HepG2 (cell line): ENCODE results near the gene MAPK14. TPM values are rescaled to one million over a fixed set of nuclear protein-coding genes. Genes with fewer than 3 reads are reported as not detected.

ENCODE experiments used
- ATAC-seq: fragments of 200-7000 bp; cut with Tn5 transposase; 3 replicates; pipeline ENCODE4 v1.9.1; 2020; ENCODE audit warnings: mild to moderate bottlenecking, moderate library complexity
- BruUV-seq: library from RNA; stranded (reverse); fragments of 400-500 nt; replicated peaks from 2 replicates; lab custom pipeline; 2021; lab: Mats Ljungman, UMichigan
- CTCF ChIA-PET: fragments of 300-600 bp; formaldehyde crosslinking; extraction: SDS; loops from one replicate; lab custom pipeline; 2021; ENCODE audit warnings: low total read pairs, inconsistent platforms, low intra/inter-chr PET ratio; lab: Yijun Ruan, JAX
- POLR2A ChIA-PET: fragments of 350-600 bp; sonication (Branson Sonifier 250); formaldehyde crosslinking; loops from one replicate; lab custom pipeline; 2020; ENCODE audit warnings: antibody characterized with exemption, inconsistent platforms; lab: Yijun Ruan, JAX
- DNase-seq: peaks from one replicate; pipeline ENCODE4 v3.0.0-alpha.2; 2015; ENCODE audit warnings: low spot score
- FAIRE-seq: peaks from 3 replicates; lab custom pipeline; 2011; peaks lifted over from hg19 to GRCh38; lab: Jason Lieb, UNC
- H2AFZ ChIP-seq: one replicate; pipeline ENCODE4 v1.6.1; 2011; ENCODE audit warnings: low read length, inconsistent platforms
- H3K27ac ChIP-seq: fragments of 300-600 bp; 3 replicates; pipeline ENCODE4 v1.8.0; 2011; ENCODE audit warnings: mixed run types, mild to moderate bottlenecking, mixed read lengths, low read length, inconsistent platforms; ENCODE audit not compliant: insufficient read depth; ENCODE audit errors: extremely low read length
- H3K27me3 ChIP-seq, 2 experiments: fragments of 200-600 bp in 1 of 2; 2 replicates in 1 of 2; 3 replicates in 1 of 2; pipeline versions ENCODE4 v1.6.0 to v1.8.0; 2011; ENCODE audit warnings: low read length in 2 of 2, mild to moderate bottlenecking in 2 of 2, moderate library complexity in 2 of 2, inconsistent platforms in 1 of 2; ENCODE audit not compliant: insufficient read depth in 2 of 2, control insufficient read depth in 1 of 2
- H3K36me3 ChIP-seq, 2 experiments: fragments of 200-600 bp in 1 of 2; replicated peaks in 1 of 2; 2 replicates in 1 of 2; 3 replicates in 1 of 2; pipeline versions ENCODE4 v1.5.1 to v1.8.0; 2011; ENCODE audit warnings: low read length in 2 of 2, inconsistent platforms in 1 of 2; ENCODE audit not compliant: insufficient read depth in 2 of 2, control insufficient read depth in 1 of 2
- H3K4me1 ChIP-seq: 2 replicates; pipeline ENCODE4 v1.5.1; 2012; ENCODE audit warnings: low read length, inconsistent platforms; ENCODE audit not compliant: insufficient read depth
- H3K4me2 ChIP-seq: 2 replicates; pipeline ENCODE4 v1.6.0; 2011; ENCODE audit warnings: low read depth, low read length, inconsistent platforms
- H3K4me3 ChIP-seq, 3 experiments: fragments of 200-600 bp in 1 of 3; sonication (generic), shearing (Covaris generic) in 1 of 3; replicated peaks in 1 of 3; 2 replicates each; pipeline ENCODE4 v1.5.1; 2011 to 2016; ENCODE audit warnings: low read length in 3 of 3, inconsistent platforms in 2 of 3, low read depth in 2 of 3, mild to moderate bottlenecking in 2 of 3, control low read depth in 1 of 3, mixed read lengths in 1 of 3; ENCODE audit not compliant: insufficient read depth in 1 of 3
- H3K79me2 ChIP-seq: one replicate; pipeline ENCODE4 v1.6.1; 2011; ENCODE audit warnings: low read length, inconsistent platforms; ENCODE audit not compliant: insufficient read depth
- H3K9ac ChIP-seq: 2 replicates; pipeline ENCODE4 v1.6.0; 2011; ENCODE audit warnings: mild to moderate bottlenecking, low read depth, low read length, inconsistent platforms; ENCODE audit not compliant: insufficient read depth
- H3K9me3 ChIP-seq: 2 replicates; pipeline ENCODE4 v1.5.1; 2012; ENCODE audit warnings: mild to moderate bottlenecking, low read length
- H4K20me1 ChIP-seq: 2 replicates; pipeline ENCODE4 v1.6.0; 2011; ENCODE audit warnings: inconsistent platforms, mild to moderate bottlenecking, low read length, moderate library complexity; ENCODE audit not compliant: insufficient read depth
- GABPB1 ChIP-seq: IDR thresholded peaks from 2 replicates; pipeline ENCODE4 v1.6.1; 2016; ENCODE audit warnings: mild to moderate bottlenecking, missing genetic modification reagents, moderate library complexity, missing compliant biosample characterization
- MXI1 ChIP-seq: IDR thresholded peaks from 3 replicates; pipeline ENCODE4 v1.6.1; 2012; ENCODE audit warnings: low read depth, low read length, inconsistent platforms, borderline replicate concordance
- SAFB2 ChIP-seq: sonication (generic); formaldehyde crosslinking; IDR thresholded peaks from 2 replicates; pipeline ENCODE4 v1.5.1; 2020; ENCODE audit warnings: missing genetic modification reagents, low read depth, mild to moderate bottlenecking, borderline replicate concordance
- SATB2 ChIP-seq: sonication (generic); formaldehyde crosslinking; IDR thresholded peaks from 2 replicates; pipeline ENCODE4 v1.5.0; 2020; ENCODE audit warnings: missing genetic modification reagents
- SOX5 ChIP-seq: IDR thresholded peaks from 2 replicates; pipeline ENCODE4 v1.6.1; 2016; ENCODE audit warnings: borderline replicate concordance
- WIZ ChIP-seq: sonication (generic); formaldehyde crosslinking; IDR thresholded peaks from 2 replicates; pipeline ENCODE4 v1.5.1; 2020; ENCODE audit warnings: mild to moderate bottlenecking, missing genetic modification reagents
- ZNF772 ChIP-seq: sonication (generic); formaldehyde crosslinking; IDR thresholded peaks from 2 replicates; pipeline ENCODE4 v1.5.0; 2020; ENCODE audit warnings: mild to moderate bottlenecking, missing genetic modification reagents
- WGBS: methylation state at CpG from one replicate; pipeline ENCODE4 v1.1.6; 2017; ENCODE audit warnings: low lambda C conversion rate; 5-methylcytosine and 5-hydroxymethylcytosine counted together
- in situ Hi-C: cut with HindIII; loops from 2 replicates; pipeline ENCODE4 v1.10.0; 2017; ENCODE audit warnings: low pct_unique_long_range_greater_than_20kb; ENCODE audit not compliant: extremely low pct_ligation_motif_present
- intact Hi-C: fragments of 100-400 bp; cut with micrococcal nuclease; formaldehyde crosslinking; loops from one replicate; pipeline ENCODE4 v1.10.0; 2022; ENCODE audit not compliant: unreplicated experiment
- polyA plus RNA-seq, 8 experiments: library from polyadenylated mRNA; depleted of rRNA in 3 of 8; stranded (reverse) in 7 of 8; unstranded in 1 of 8; fragments of >200 nt; fragmentation: Illumina TruSeq in 4 of 8; extraction: Trizol in 4 of 8; gene quantifications; 2 replicates each; pipeline versions ENCODE4 v1.2.1 to v1.2.3, GENCODE V29; 2011 to 2016; ENCODE audit warnings: low read depth in 4 of 8, missing spikeins in 1 of 8, mixed read lengths in 1 of 8; ENCODE audit not compliant: insufficient read depth in 1 of 8
- total RNA-seq, 5 experiments: library from RNA; depleted of rRNA; stranded (reverse); fragments of >200 nt; fragmentation: Illumina TruSeq; extraction: Trizol; gene quantifications; 2 replicates each; pipeline ENCODE4 v1.2.3, GENCODE V29; 2016; ENCODE audit warnings: low read depth in 1 of 5
- TF ChIP-seq, protein P1 (sequence below): sonication (generic); formaldehyde crosslinking; IDR thresholded peaks from 2 replicates; pipeline ENCODE4 v1.4.0; 2020; ENCODE audit warnings: missing genetic modification reagents
- TF ChIP-seq, protein P2 (sequence below): IDR thresholded peaks from 2 replicates; pipeline ENCODE4 v1.4.0; 2020; ENCODE audit warnings: mild to moderate bottlenecking, missing genetic modification reagents
- TF ChIP-seq, protein P3 (sequence below): sonication (generic); formaldehyde crosslinking; conservative IDR thresholded peaks from 2 replicates; pipeline ENCODE4 v1.4.0; 2020; ENCODE audit warnings: missing genetic modification reagents
- TF ChIP-seq, protein P4 (sequence below): sonication (generic); formaldehyde crosslinking; IDR thresholded peaks from 2 replicates; pipeline ENCODE4 v1.4.0; 2020; ENCODE audit warnings: mild to moderate bottlenecking, missing genetic modification reagents

MAPK14 gene
- total and polyA plus RNA-seq, 2 of the 13 experiments (the other 11 are each of a cell fraction or from before 2014, with no cell fraction given) = 66.3 to 67.3 TPM

DNA sequence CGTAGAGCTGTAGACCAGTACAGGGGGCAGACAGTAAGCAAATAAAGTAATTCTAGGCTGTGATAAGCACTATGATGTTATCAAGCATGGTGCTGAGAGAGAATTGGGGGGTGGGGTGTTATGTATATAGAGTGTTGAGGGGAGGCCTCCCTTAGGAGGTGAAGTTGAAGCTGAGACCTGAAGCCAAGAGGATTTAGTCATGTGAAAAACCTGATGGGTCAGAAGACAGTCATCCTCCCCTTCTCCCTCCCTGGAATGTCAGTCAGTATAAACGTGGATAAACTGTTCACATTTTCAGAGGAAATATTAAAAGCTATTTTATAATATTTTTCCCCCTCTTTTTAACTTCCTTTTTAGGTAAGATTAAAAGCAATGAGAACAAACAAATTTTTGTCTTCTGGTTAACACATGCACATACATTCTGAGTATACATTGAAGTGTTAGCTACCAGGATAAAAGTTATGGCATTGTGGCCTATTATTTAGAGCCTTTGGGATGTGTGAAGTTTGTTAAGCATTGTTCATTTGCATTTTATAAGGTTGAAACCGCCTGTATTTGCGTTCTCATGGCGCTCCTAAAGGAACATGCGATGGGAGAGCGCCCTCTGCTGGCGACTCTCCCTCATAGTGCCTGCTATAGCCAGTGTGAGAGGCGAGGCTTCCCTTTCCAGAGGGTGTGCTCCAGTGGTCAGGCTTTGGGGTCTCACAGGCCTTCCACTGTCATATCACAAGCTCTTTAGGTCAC is 67.3 kb downstream of the MAPK14 start:
- FAIRE-seq (peak; percentile 68), DNase-seq (peak; percentile 81), ATAC-seq (peak; percentile 94)
- H3K27ac ChIP-seq = peak overlapping the region; percentile 90
- no peaks in the 10 kb centered on the region for H3K9me3 ChIP-seq
- 13% methylated on average over 9 of the region's 9 CpGs for WGBS
- peaks cover 34% of the 10 kb centered on the region for H3K4me1 ChIP-seq
- peak overlapping the region; percentile 90 for H3K4me2 ChIP-seq
- peaks cover 5 to 24% of the 10 kb centered on the region in 2 experiments for H3K36me3 ChIP-seq
- CTCF ChIA-PET = interaction anchor here (1.3 to 2.5 kb wide), 4 partner anchors 19 to 146 kb away, joined by 4 to 52 read pairs (median 9); partner anchors contain the start of genes BRPF3 and MAPK14
- no peaks in the 10 kb centered on the region for H3K27me3 ChIP-seq
- peak overlapping the region; percentile 74 for H3K9ac ChIP-seq
- BruUV-seq = no TSS peak
- in situ Hi-C loops = loop anchor here (5.0 kb wide), 1 partner anchor 68 kb away; the partner anchor contains the start of gene MAPK14
- H3K79me2 ChIP-seq = no peaks in the 10 kb centered on the region
- intact Hi-C loops = loop anchor here (1.0 to 2.0 kb wide), 4 partner anchors 20 to 172 kb away; partner anchors contain the start of gene MAPK14
- H4K20me1 ChIP-seq = no peaks in the 10 kb centered on the region
- POLR2A ChIA-PET = interaction anchor here (1.0 to 6.6 kb wide), 12 partner anchors 9 to 121 kb away, joined by 3 to 163 read pairs (median 8); partner anchors contain the start of genes MAPK13 and MAPK14
- no peak overlapping the region for H2AFZ ChIP-seq
- H3K4me3 ChIP-seq = peak overlapping the region in 1 of 3 experiments; percentile 61; a peak in 1 of 6 replicates
- TF ChIP-seq WIZ (peak; percentile 30; the same call in 1 of the 2 replicates), MXI1 (0 out of 3 replicates have a peak, but pooled peaks have one; percentile 36), SOX5 (0 out of 2 replicates have a peak, but pooled peaks have one; percentile 17), SATB2 (no peak), ZNF772 (no peak), GABPB1 (CRISPR knock-in tag) (0 out of 2 replicates have a peak, but pooled peaks have one; percentile 19), SAFB2 (no peak)
- TF ChIP-seq, protein P1, sequence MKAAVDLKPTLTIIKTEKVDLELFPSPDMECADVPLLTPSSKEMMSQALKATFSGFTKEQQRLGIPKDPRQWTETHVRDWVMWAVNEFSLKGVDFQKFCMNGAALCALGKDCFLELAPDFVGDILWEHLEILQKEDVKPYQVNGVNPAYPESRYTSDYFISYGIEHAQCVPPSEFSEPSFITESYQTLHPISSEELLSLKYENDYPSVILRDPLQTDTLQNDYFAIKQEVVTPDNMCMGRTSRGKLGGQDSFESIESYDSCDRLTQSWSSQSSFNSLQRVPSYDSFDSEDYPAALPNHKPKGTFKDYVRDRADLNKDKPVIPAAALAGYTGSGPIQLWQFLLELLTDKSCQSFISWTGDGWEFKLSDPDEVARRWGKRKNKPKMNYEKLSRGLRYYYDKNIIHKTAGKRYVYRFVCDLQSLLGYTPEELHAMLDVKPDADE = no peak
- TF ChIP-seq, protein P2, sequence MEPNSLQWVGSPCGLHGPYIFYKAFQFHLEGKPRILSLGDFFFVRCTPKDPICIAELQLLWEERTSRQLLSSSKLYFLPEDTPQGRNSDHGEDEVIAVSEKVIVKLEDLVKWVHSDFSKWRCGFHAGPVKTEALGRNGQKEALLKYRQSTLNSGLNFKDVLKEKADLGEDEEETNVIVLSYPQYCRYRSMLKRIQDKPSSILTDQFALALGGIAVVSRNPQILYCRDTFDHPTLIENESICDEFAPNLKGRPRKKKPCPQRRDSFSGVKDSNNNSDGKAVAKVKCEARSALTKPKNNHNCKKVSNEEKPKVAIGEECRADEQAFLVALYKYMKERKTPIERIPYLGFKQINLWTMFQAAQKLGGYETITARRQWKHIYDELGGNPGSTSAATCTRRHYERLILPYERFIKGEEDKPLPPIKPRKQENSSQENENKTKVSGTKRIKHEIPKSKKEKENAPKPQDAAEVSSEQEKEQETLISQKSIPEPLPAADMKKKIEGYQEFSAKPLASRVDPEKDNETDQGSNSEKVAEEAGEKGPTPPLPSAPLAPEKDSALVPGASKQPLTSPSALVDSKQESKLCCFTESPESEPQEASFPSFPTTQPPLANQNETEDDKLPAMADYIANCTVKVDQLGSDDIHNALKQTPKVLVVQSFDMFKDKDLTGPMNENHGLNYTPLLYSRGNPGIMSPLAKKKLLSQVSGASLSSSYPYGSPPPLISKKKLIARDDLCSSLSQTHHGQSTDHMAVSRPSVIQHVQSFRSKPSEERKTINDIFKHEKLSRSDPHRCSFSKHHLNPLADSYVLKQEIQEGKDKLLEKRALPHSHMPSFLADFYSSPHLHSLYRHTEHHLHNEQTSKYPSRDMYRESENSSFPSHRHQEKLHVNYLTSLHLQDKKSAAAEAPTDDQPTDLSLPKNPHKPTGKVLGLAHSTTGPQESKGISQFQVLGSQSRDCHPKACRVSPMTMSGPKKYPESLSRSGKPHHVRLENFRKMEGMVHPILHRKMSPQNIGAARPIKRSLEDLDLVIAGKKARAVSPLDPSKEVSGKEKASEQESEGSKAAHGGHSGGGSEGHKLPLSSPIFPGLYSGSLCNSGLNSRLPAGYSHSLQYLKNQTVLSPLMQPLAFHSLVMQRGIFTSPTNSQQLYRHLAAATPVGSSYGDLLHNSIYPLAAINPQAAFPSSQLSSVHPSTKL (CRISPR knock-in tag) = peak; percentile 51; the same call in 1 of the 2 replicates
- TF ChIP-seq, protein P3, sequence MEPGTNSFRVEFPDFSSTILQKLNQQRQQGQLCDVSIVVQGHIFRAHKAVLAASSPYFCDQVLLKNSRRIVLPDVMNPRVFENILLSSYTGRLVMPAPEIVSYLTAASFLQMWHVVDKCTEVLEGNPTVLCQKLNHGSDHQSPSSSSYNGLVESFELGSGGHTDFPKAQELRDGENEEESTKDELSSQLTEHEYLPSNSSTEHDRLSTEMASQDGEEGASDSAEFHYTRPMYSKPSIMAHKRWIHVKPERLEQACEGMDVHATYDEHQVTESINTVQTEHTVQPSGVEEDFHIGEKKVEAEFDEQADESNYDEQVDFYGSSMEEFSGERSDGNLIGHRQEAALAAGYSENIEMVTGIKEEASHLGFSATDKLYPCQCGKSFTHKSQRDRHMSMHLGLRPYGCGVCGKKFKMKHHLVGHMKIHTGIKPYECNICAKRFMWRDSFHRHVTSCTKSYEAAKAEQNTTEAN = 0 out of 2 replicates have a peak, but pooled peaks have one; percentile 54
- TF ChIP-seq, protein P4, sequence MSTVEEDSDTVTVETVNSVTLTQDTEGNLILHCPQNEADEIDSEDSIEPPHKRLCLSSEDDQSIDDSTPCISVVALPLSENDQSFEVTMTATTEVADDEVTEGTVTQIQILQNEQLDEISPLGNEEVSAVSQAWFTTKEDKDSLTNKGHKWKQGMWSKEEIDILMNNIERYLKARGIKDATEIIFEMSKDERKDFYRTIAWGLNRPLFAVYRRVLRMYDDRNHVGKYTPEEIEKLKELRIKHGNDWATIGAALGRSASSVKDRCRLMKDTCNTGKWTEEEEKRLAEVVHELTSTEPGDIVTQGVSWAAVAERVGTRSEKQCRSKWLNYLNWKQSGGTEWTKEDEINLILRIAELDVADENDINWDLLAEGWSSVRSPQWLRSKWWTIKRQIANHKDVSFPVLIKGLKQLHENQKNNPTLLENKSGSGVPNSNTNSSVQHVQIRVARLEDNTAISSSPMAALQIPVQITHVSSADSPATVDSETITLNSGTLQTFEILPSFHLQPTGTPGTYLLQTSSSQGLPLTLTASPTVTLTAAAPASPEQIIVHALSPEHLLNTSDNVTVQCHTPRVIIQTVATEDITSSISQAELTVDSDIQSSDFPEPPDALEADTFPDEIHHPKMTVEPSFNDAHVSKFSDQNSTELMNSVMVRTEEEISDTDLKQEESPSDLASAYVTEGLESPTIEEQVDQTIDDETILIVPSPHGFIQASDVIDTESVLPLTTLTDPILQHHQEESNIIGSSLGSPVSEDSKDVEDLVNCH (CRISPR knock-in tag) = no peak
